Prostate gland (tissue), 2 donors: ENCODE measurements around the gene NTRK2.

Experiments used
- CTCF ChIP-seq, 4 experiments: fragments of 200-600 bp in 2 of 4; fragments of 450-650 bp in 2 of 4; sonication (generic) in 2 of 4; IDR thresholded peaks; 1 replicate in 3 of 4; 2 replicates in 1 of 4; pipeline ENCODE4 v1.5.1; 2016 to 2019; ENCODE audit warnings: antibody characterized with exemption in 4 of 4, mild to moderate bottlenecking in 2 of 4, moderate library complexity in 2 of 4
- POLR2A ChIP-seq: fragments of 450-650 bp; IDR thresholded peaks from one replicate; pipeline ENCODE4 v1.6.1; 2016; ENCODE audit warnings: antibody characterized with exemption, mild to moderate bottlenecking
- POLR2AphosphoS5 ChIP-seq: sonication (generic); formaldehyde crosslinking; IDR thresholded peaks from one replicate; pipeline ENCODE4 v1.6.1; 2017; ENCODE audit warnings: antibody characterized with exemption

DNA sequence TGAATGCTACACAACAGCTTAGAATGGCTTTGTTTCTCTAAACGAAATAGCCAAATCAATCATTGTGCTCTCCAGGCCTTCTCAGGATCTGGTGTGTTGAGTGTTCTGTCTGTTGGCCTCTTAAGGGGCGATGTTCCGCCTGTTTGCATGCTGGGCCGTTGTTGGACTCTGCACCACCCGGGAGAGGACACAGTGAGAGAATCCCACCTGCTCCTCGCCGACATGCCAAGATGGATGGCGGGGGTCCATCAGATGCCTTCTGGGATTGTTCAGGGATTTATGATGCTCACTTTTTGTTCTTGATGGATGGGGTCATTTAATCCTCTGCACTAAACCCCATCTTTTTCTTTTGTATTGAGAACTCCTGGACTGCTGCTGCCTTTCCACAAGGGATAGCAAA is 159.9 kb downstream of the NTRK2 start:
- no peak for TF ChIP-seq CTCF (IDR thresholded peaks at IDR 0.05)
- TF ChIP-seq POLR2A: no peak
- no peak for TF ChIP-seq POLR2AphosphoS5
